ACC112 (cell line): Measurements from ENCODE around the gene NPHP4.

Source experiments
- H2AFZ ChIP-seq: fragments of 200-600 bp; sonication (generic); one replicate; pipeline ENCODE4 v1.6.0; 2017; ENCODE audit warnings: antibody characterized with exemption, low read length; ENCODE audit not compliant: unreplicated experiment
- H3K27ac ChIP-seq: fragments of 200-600 bp; sonication (generic); 2 replicates; pipeline ENCODE4 v1.5.1; 2014; ENCODE audit warnings: low read depth, mild to moderate bottlenecking, antibody characterized with exemption, low read length, moderate library complexity
- H3K27me3 ChIP-seq: fragments of 200-600 bp; sonication (generic); 2 replicates; pipeline ENCODE4 v1.6.1; 2014; ENCODE audit warnings: mild to moderate bottlenecking, antibody characterized with exemption, low read length, moderate library complexity, mixed read lengths; ENCODE audit not compliant: insufficient read depth
- H3K36me3 ChIP-seq: fragments of 200-600 bp; sonication (generic); 2 replicates; pipeline ENCODE4 v1.6.1; 2016; ENCODE audit warnings: mild to moderate bottlenecking, antibody characterized with exemption, low read length, moderate library complexity, mixed read lengths; ENCODE audit not compliant: insufficient read depth
- H3K4me1 ChIP-seq: fragments of 200-600 bp; sonication (generic); one replicate; pipeline ENCODE4 v1.6.1; 2016; ENCODE audit warnings: low read length, mixed read lengths; ENCODE audit not compliant: insufficient read depth, unreplicated experiment, control insufficient read depth
- H3K4me3 ChIP-seq: fragments of 200-600 bp; sonication (generic); 2 replicates; pipeline ENCODE4 v1.5.1; 2014; ENCODE audit warnings: mild to moderate bottlenecking, low read depth, low read length
- H3K79me2 ChIP-seq: fragments of 200-600 bp; sonication (generic); one replicate; pipeline ENCODE4 v1.6.0; 2016; ENCODE audit warnings: low read length; ENCODE audit not compliant: control insufficient read depth, unreplicated experiment, insufficient read depth

Gene NPHP4

DNA sequence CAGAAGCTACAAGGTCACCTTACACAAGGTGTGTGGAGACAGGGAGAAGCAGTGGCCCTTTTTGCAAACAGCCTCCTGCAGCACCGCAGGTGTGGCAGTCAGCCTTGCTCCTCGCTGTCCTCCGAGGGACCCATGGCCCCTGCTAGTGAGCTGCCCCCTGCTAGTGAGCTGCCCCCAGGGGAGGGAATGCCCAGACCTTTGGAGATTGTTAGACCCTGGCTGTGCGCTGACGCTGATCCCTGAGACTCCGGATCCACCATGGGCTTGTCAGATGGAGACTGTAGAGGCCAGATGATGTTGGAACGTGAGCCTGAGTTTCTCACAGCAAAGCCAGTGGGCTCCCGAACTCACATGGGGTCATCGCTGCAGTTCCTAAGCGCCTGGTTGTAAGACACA is 172.2 kb downstream of the NPHP4 start:
- Histone ChIP-seq H3K79me2 (no peaks in the 10 kb centered on the region), H3K4me1 (no peaks in the 10 kb centered on the region), H3K27ac (no peak overlapping the region), H3K27me3 (no peaks in the 10 kb centered on the region), H2AFZ (no peak overlapping the region), H3K4me3 (no peak overlapping the region), H3K36me3 (no peaks in the 10 kb centered on the region)

- H3K4me1 ChIP-seq: no peaks in the 10 kb centered on the region
- H3K4me3 ChIP-seq: no peak overlapping the region
- no peaks in the 10 kb centered on the region for H3K27me3 ChIP-seq
- H2AFZ ChIP-seq: no peak overlapping the region
- H3K36me3 ChIP-seq: no peaks in the 10 kb centered on the region
- no peak overlapping the region for H3K27ac ChIP-seq
- H3K79me2 ChIP-seq: no peaks in the 10 kb centered on the region
Observed at GRCh38 chr1:5819391-5820025, 172.7 kb downstream of the NPHP4 start.

DNA sequence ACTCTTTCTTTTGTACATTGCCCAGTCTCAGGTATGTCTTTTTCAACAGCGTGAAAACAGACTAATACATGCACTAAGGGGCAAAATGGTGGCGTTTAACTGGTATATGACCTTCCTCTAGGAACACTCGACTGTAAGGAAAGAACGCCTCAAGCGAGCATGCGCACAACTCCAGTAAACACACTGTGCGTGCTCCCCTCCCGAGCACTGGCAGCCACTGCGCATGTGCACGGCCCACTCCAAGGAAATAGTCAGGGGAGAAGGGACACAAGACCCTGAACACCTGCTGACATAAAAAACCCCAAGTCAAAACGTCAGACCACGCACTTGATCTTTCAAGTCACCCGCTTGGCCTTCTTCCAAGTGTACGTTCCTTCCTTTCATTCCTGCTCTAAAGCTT is 173.5 kb downstream of the NPHP4 start:
- no peak overlapping the region for H2AFZ ChIP-seq
- no peak overlapping the region for H3K27ac ChIP-seq
- no peaks in the 10 kb centered on the region for H3K4me1 ChIP-seq
- H3K79me2 ChIP-seq: no peaks in the 10 kb centered on the region
- H3K27me3 ChIP-seq: no peaks in the 10 kb centered on the region
- H3K4me3 ChIP-seq: no peak overlapping the region
- H3K36me3 ChIP-seq: no peaks in the 10 kb centered on the region

DNA sequence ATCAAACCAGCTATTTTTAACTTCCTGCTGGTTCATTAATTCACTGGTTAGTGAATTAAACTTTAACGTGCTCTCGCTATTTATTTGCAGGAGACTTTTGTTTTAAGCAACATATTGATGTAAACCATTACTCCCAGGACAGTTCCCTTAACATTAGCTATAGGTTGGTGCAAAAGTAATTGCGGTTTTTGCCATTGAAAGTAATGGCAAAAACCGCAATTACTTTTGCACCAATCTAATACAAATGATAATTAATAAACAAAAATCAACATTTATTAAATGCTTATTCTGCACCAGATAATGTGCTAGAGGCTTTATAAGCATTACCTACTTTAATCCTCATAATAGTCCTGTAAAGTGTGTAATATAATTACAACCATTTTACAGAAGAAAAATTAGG is 176.5 kb downstream of the NPHP4 start:
- H3K36me3 ChIP-seq: no peaks in the 10 kb centered on the region
- no peak overlapping the region for H3K4me3 ChIP-seq
- H3K27ac ChIP-seq: no peak overlapping the region
- no peaks in the 10 kb centered on the region for H3K27me3 ChIP-seq
- no peaks in the 10 kb centered on the region for H3K4me1 ChIP-seq
- H3K79me2 ChIP-seq: no peaks in the 10 kb centered on the region
- no peak overlapping the region for H2AFZ ChIP-seq

DNA sequence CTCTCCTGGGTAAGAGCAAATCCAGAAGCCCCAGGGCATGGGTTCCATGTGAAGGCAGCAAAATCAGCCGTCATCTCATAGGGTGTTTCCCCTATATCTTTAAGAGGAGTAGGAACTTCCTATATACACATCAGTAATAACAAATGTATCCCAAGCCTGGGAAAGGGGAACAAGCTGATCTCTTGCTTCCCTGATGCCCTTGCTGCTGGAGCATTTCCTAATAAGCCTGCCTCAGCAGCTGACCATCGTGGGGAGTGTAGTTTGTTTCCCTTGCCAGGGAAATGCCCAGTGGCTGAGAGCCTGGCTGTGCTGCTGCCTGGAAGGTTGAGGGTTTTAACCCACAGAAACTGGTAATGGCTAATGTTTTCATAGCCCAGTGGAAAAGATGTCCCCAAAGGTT is 177.0 kb downstream of the NPHP4 start:
- Histone ChIP-seq H3K36me3 (no peaks in the 10 kb centered on the region), H3K27me3 (no peaks in the 10 kb centered on the region), H2AFZ (no peak overlapping the region), H3K79me2 (no peaks in the 10 kb centered on the region), H3K4me1 (no peaks in the 10 kb centered on the region), H3K27ac (no peak overlapping the region), H3K4me3 (no peak overlapping the region)

DNA sequence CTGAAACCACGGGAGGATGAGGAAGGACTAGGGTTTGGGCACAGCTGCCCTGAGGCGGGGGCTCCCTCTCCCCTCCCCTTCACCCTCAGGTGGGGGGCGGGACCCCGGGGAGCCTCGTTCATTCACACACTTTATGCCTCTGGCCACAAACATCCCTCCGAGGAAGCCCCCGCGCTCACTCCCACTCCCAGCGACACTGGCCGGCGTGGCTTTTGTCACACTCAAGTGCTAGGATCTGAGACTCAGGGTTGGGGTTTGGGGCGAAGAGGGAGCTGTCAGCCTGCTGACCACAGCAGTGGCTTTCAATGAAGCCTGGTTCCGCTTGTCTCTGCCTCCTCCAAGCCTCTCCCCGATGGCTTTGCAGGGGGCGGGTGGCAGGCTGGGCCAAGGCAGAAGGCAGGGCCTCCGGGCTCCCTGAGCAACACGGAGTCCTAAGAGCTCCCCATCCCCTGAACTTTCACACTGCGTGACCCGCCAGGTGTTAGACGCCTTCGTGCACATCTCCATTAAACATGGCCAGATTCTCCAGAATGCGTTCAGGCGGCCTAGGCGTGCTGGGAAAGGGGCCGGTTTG is 178.1 kb downstream of the NPHP4 start:
- H3K27me3 ChIP-seq: no peaks in the 10 kb centered on the region
- no peak overlapping the region for H2AFZ ChIP-seq
- H3K4me3 ChIP-seq: no peak overlapping the region
- H3K4me1 ChIP-seq: no peaks in the 10 kb centered on the region
- H3K36me3 ChIP-seq: no peaks in the 10 kb centered on the region
- H3K79me2 ChIP-seq: no peaks in the 10 kb centered on the region
- H3K27ac ChIP-seq: no peak overlapping the region

- Histone ChIP-seq H3K4me3 (no peak overlapping the region), H3K4me1 (no peaks in the 10 kb centered on the region), H3K27me3 (no peaks in the 10 kb centered on the region), H3K79me2 (no peaks in the 10 kb centered on the region), H2AFZ (no peak overlapping the region), H3K27ac (no peak overlapping the region), H3K36me3 (no peaks in the 10 kb centered on the region)
Observed at GRCh38 chr1:5813480-5813879, 178.7 kb downstream of the NPHP4 start.
